ENCODE measurements around the gene ST6GALNAC6. TPM values are rescaled to one million over a fixed set of nuclear protein-coding genes. Genes with fewer than 3 reads are reported as not detected.

The ST6GALNAC6 gene
- total and polyA plus RNA-seq, 2 of the 4 experiments (the other 2 are of a cell fraction): 35.7 to 48.6 TPM

- no peak overlapping the region for H2AFZ ChIP-seq (replicated peaks; ENCODE audit: low read length, poor library complexity)
- H3K27me3 ChIP-seq (ENCODE audit: control insufficient read depth, insufficient read depth, low read length): no peaks in the 10 kb centered on the region
- no peaks in the 10 kb centered on the region for H3K9me1 ChIP-seq (ENCODE audit: insufficient read depth, low read length)
- dilution Hi-C loops (cut with HindIII; ENCODE audit: low sequenced_read_pairs, unreplicated experiment): no loop called here
- POLR2A ChIA-PET (ENCODE audit: unreplicated experiment): interaction anchor here (0.6 to 1.0 kb wide), 2 partner anchors 86 to 575 kb away, joined by 3 to 12 read pairs; partner anchors contain the start of gene CDK9
- no peak overlapping the region for H4K5ac ChIP-seq (ENCODE audit: low read depth, low read length)
- H3K4ac ChIP-seq (ENCODE audit: low read depth, low read length): no peak overlapping the region
- intact Hi-C loops (cut with micrococcal nuclease): loop anchor here (2.0 kb wide), 1 partner anchor 137 kb away; the partner anchor contains the start of gene TOR2A
- no peaks in the 10 kb centered on the region for H3K9me3 ChIP-seq (ENCODE audit: control insufficient read depth, insufficient read depth, low read length)
- no peak overlapping the region for H3K18ac ChIP-seq (ENCODE audit: low read depth, low read length)
- no peak overlapping the region for H2BK20ac ChIP-seq (ENCODE audit: low read depth, low read length)
- no peak for DNase-seq
- no peak overlapping the region for H3K4me2 ChIP-seq (ENCODE audit: low read depth, low read length)
- H3K4me3 ChIP-seq (ENCODE audit: insufficient read depth, low read depth, low read length): no peak overlapping the region
- in situ Hi-C loops (cut with MboI; ENCODE audit: low sequenced_read_pairs): no loop called here
- no peak overlapping the region for H2AK9ac ChIP-seq (replicated peaks; ENCODE audit: low read depth, low read length, poor library complexity)
- 0 out of 2 replicates have a peak, but pooled peaks cover 6% of the 10 kb centered on the region for H4K20me1 ChIP-seq (ENCODE audit: insufficient read depth, low read length)
- 75% methylated on average over 3 of the region's 9 CpGs; no CpG with 5 or more reads in 1 of the 2 experiments for WGBS, 2 experiments (ENCODE audit: extremely low coverage in 2 of 2, insufficient read length in 1 of 2)
- peaks cover 14% of the 10 kb centered on the region for H3K4me1 ChIP-seq (ENCODE audit: control insufficient read depth, insufficient read depth, low read length)
- no TSS peak for BruUV-seq (replicated peaks)
- no peak overlapping the region for H3K27ac ChIP-seq (ENCODE audit: insufficient read depth, low read length)
- no peak overlapping the region for H4K8ac ChIP-seq (ENCODE audit: low read depth in 2 of 2, low read length in 2 of 2)
- H3K79me1 ChIP-seq (ENCODE audit: low read depth in 1 of 2, low read length in 2 of 2): peaks cover 12 to 22% of the 10 kb centered on the region in 2 experiments; a peak in 3 of 4 replicates
- no peak overlapping the region for H3K14ac ChIP-seq (replicated peaks; ENCODE audit: low read depth, low read length)
- no peak overlapping the region for H3K23ac ChIP-seq (ENCODE audit: low read depth, low read length)
- CTCF ChIA-PET: no interaction called here
- H2BK120ac ChIP-seq (ENCODE audit: low read depth, low read length): no peak overlapping the region
- no peak overlapping the region for H2BK5ac ChIP-seq (ENCODE audit: low read depth, low read length, poor library complexity, severe bottlenecking)
- H2BK15ac ChIP-seq (ENCODE audit: low read depth, low read length): no peak overlapping the region
- H3K9ac ChIP-seq (ENCODE audit: low read depth, low read length): no peak overlapping the region
- H4K91ac ChIP-seq (ENCODE audit: insufficient read depth, low read depth, low read length): no peak overlapping the region
- no peak for ATAC-seq (ENCODE audit: low read depth)
- no peak overlapping the region for H2AK5ac ChIP-seq (ENCODE audit: low read depth, low read length)
- peaks cover 33% of the 10 kb centered on the region for H3K36me3 ChIP-seq (ENCODE audit: control insufficient read depth, insufficient read depth, low read length)
- no peak overlapping the region for H3K56ac ChIP-seq (ENCODE audit: extremely low read depth, insufficient read depth, low read length)
- no peak for TF ChIP-seq SMC3 (IDR thresholded peaks at IDR 0.05; ENCODE audit: low read depth, low read length)
These were observed 27.9 kb downstream of the ST6GALNAC6 start for GRCh38 chr9:127871531-127871930.

Data from IMR-90 (cell line).